Measurements from ENCODE around the gene AQP12B. TPM values are rescaled to one million over a fixed set of nuclear protein-coding genes. Genes with fewer than 3 reads are reported as not detected.
"Not testable (repeated sequence)": the region's sequence is repeated elsewhere in the genome, so short reads cannot be mapped to it uniquely, and the experiment has no call there.

AQP12B gene
- total RNA-seq, 2 donors from 2014 or later: not detected

GRCh38 chr2:240688553-240688919 is 5.9 kb upstream of the AQP12B start:
- DNase-seq (ENCODE audit: low spot score) (no peak), ATAC-seq (ENCODE audit: insufficient number of reproducible peaks, low FRiP score, low read depth) (no peak)
- H3K27ac ChIP-seq: no peak overlapping the region

DNA sequence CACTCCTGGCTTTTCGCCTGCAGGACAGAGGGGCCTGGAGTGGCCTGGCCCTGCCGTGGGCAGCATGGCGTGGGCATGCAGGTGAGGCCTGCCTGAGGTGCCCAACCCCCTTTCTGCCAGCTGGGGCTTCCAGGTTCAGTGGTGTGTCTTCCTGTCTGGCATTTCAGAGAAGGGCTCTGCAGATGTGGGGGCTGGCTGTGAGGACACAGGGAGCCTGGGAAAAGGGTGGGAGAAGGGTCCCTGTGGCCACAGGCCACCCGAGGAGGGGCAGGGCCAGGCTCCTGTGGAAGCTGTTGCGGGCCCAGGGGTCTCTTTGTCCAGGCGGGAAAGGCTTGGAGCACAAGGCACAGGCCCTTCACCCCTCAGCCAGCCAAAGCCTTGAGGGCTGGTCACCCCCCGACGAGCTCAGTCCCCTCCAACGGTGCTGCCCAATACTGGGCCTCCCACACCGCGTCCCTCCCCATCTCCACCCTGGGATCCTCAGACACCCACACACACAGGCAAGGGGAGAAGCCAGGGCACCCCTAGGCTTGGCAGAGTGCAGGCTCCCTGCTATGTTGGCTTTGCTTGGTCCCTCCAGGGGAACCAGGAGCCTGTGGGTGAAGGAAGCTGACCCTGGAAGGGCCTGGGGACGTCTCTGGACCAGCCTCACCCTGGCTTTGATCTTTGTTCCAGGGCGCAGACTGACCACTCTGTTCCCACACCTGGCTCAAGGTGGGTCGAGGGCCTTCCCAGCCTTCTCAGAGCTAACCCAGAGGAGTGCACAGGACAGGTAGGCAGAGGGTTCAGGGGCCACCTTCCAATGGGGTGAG is 5.3 kb upstream of the AQP12B start:
- DNase-seq (ENCODE audit: low spot score) (no peak), ATAC-seq (ENCODE audit: insufficient number of reproducible peaks, low FRiP score, low read depth) (no peak)
- H3K27ac ChIP-seq: no peak overlapping the region
- no peaks in the 10 kb centered on the region for H3K27me3 ChIP-seq (replicated peaks; ENCODE audit: insufficient read depth)
- no peaks in the 10 kb centered on the region for H3K4me1 ChIP-seq (ENCODE audit: control insufficient read depth in 1 of 2, low read depth in 2 of 2)
- H3K4me3 ChIP-seq: no peak overlapping the region
- H3K9me3 ChIP-seq: no peaks in the 10 kb centered on the region
- no peaks in the 10 kb centered on the region for H3K36me3 ChIP-seq
- TF ChIP-seq CTCF (IDR thresholded peaks at IDR 0.05): no peak

More at GRCh38 chr2:240688553-240688919, 5.9 kb upstream of the AQP12B start:
- Histone ChIP-seq H3K9me3 (no peaks in the 10 kb centered on the region), H3K4me3 (no peak overlapping the region), H3K27me3 (replicated peaks; ENCODE audit: insufficient read depth) (no peaks in the 10 kb centered on the region), H3K4me1 (ENCODE audit: control insufficient read depth in 1 of 2, low read depth in 2 of 2) (no peaks in the 10 kb centered on the region), H3K36me3 (no peaks in the 10 kb centered on the region)
- TF ChIP-seq CTCF (IDR thresholded peaks at IDR 0.05): no peak

GRCh38 chr2:240687045-240687740 is 4.5 kb upstream of the AQP12B start:
- Histone ChIP-seq H3K4me1 (ENCODE audit: control insufficient read depth in 1 of 2, low read depth in 2 of 2) (no peaks in the 10 kb centered on the region), H3K9me3 (no peaks in the 10 kb centered on the region), H3K36me3 (no peaks in the 10 kb centered on the region), H3K4me3 (no peak overlapping the region), H3K27me3 (replicated peaks; ENCODE audit: insufficient read depth) (no peaks in the 10 kb centered on the region), H3K27ac (no peak overlapping the region)
- TF ChIP-seq CTCF (IDR thresholded peaks at IDR 0.05): no peak
- ATAC-seq (ENCODE audit: insufficient number of reproducible peaks, low FRiP score, low read depth) (no peak), DNase-seq (ENCODE audit: low spot score) (no peak)

- no peaks in the 10 kb centered on the region for H3K4me1 ChIP-seq (ENCODE audit: control insufficient read depth in 1 of 2, low read depth in 2 of 2)
- TF ChIP-seq CTCF (IDR thresholded peaks at IDR 0.05): no peak
- no peak for ATAC-seq (ENCODE audit: insufficient number of reproducible peaks, low FRiP score, low read depth)
These were observed 3.8 kb upstream of the AQP12B start for GRCh38 chr2:240686460-240686859.

DNA sequence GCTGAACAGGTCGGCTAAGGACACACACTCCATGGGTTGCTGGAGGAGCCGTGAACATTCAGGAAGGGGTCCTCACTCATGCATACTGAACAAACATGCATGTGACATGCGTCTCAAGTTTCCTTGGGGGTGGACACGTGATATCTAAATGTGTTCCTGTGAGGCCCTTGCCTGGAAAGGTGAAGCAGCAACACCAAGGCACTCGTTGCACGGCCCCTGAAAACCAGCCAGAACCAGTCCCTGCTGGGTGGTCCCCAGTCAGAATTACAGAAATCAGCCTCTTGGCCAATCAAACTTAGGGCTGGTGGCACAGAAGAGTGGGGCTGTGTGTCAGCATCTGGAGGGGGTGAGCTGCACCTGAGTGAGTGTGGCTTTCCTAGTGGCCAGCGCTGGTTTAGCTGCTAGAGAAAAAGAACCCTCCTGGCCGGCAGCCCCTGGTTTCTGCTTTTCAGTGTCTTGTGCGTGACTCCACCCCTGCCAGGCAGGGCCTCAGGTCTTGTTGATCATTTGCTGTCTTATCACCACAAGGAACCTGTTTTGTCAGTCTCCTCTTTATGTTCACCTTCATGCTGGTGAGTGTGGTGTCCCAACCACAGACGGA is 3.2 kb upstream of the AQP12B start:
- Histone ChIP-seq H3K36me3 (no peaks in the 10 kb centered on the region), H3K4me1 (ENCODE audit: control insufficient read depth in 1 of 2, low read depth in 2 of 2) (no peaks in the 10 kb centered on the region), H3K27ac (no peak overlapping the region), H3K4me3 (no peak overlapping the region), H3K27me3 (replicated peaks; ENCODE audit: insufficient read depth) (no peaks in the 10 kb centered on the region), H3K9me3 (no peaks in the 10 kb centered on the region)
- no peak for TF ChIP-seq CTCF (IDR thresholded peaks at IDR 0.05)
- DNase-seq (ENCODE audit: low spot score) (no peak), ATAC-seq (ENCODE audit: insufficient number of reproducible peaks, low FRiP score, low read depth) (no peak)

More at GRCh38 chr2:240686460-240686859, 3.8 kb upstream of the AQP12B start:
- DNase-seq (ENCODE audit: low spot score): no peak
- Histone ChIP-seq H3K27ac (no peak overlapping the region), H3K4me3 (no peak overlapping the region), H3K36me3 (no peaks in the 10 kb centered on the region), H3K27me3 (replicated peaks; ENCODE audit: insufficient read depth) (no peaks in the 10 kb centered on the region), H3K9me3 (no peaks in the 10 kb centered on the region)

GRCh38 chr2:240683980-240684728 is 1.5 kb upstream of the AQP12B start:
- H3K4me1 ChIP-seq (ENCODE audit: control insufficient read depth in 1 of 2, low read depth in 2 of 2); H3K9me3 ChIP-seq; H3K4me3 ChIP-seq; H3K27me3 ChIP-seq (replicated peaks; ENCODE audit: insufficient read depth); DNase-seq (ENCODE audit: low spot score); H3K27ac ChIP-seq; H3K36me3 ChIP-seq; ATAC-seq (ENCODE audit: insufficient number of reproducible peaks, low FRiP score, low read depth): not testable (repeated sequence)

GRCh38 chr2:240683329-240683979 is 769 bp upstream of the AQP12B start:
- not testable (repeated sequence) for H3K36me3 ChIP-seq; ATAC-seq (ENCODE audit: insufficient number of reproducible peaks, low FRiP score, low read depth); H3K9me3 ChIP-seq; H3K4me1 ChIP-seq (ENCODE audit: control insufficient read depth in 1 of 2, low read depth in 2 of 2); H3K27ac ChIP-seq; DNase-seq (ENCODE audit: low spot score); H3K27me3 ChIP-seq (replicated peaks; ENCODE audit: insufficient read depth); H3K4me3 ChIP-seq

Data from thoracic aorta (tissue), 2 donors.